HG02763 (cell line): Measurements from ENCODE around the gene STK24.

Source experiments
- ATAC-seq: cut with Tn5 transposase; IDR thresholded peaks from one replicate; pipeline ENCODE4 v1.9.1; 2021; ENCODE audit warnings: mild to moderate bottlenecking, moderate library complexity; ENCODE audit not compliant: unreplicated experiment

The STK24 gene

GRCh38 chr13:98557937-98558792, 18.7 kb downstream of the STK24 start:
- no peak for ATAC-seq

- no peak for ATAC-seq
These were observed 19.8 kb downstream of the STK24 start for GRCh38 chr13:98556968-98557631.

- no peak for ATAC-seq
These were observed 20.6 kb downstream of the STK24 start for GRCh38 chr13:98556142-98556816.

- no peak for ATAC-seq
These were observed 27.1 kb downstream of the STK24 start for GRCh38 chr13:98549728-98550317.

GRCh38 chr13:98549006-98549727, 27.7 kb downstream of the STK24 start:
- ATAC-seq: no peak

GRCh38 chr13:98548230-98548629, 28.7 kb downstream of the STK24 start:
- no peak for ATAC-seq

- no peak for ATAC-seq
These were observed 29.5 kb downstream of the STK24 start for GRCh38 chr13:98547455-98547854.

- no peak for ATAC-seq
These were observed 30.5 kb downstream of the STK24 start for GRCh38 chr13:98546402-98546801.

GRCh38 chr13:98544104-98544710, 32.7 kb downstream of the STK24 start:
- ATAC-seq: no peak

- ATAC-seq: peak; percentile 13
These were observed 33.4 kb downstream of the STK24 start for GRCh38 chr13:98543378-98544103.

GRCh38 chr13:98542568-98543377, 34.1 kb downstream of the STK24 start:
- peak; percentile 41 for ATAC-seq

GRCh38 chr13:98541701-98542203, 35.2 kb downstream of the STK24 start:
- no peak for ATAC-seq

- no peak for ATAC-seq
These were observed 35.7 kb downstream of the STK24 start for GRCh38 chr13:98541191-98541590.

- no peak for ATAC-seq
These were observed 36.4 kb downstream of the STK24 start for GRCh38 chr13:98540476-98540875.

GRCh38 chr13:98539666-98540065, 37.2 kb downstream of the STK24 start:
- ATAC-seq: no peak

GRCh38 chr13:98538876-98539275, 38.0 kb downstream of the STK24 start:
- no peak for ATAC-seq

GRCh38 chr13:98537740-98538139, 39.2 kb downstream of the STK24 start:
- ATAC-seq: no peak

- no peak for ATAC-seq
These were observed 39.6 kb downstream of the STK24 start for GRCh38 chr13:98537306-98537705.

GRCh38 chr13:98536729-98537128, 40.2 kb downstream of the STK24 start:
- ATAC-seq: no peak
